Activated CD4-positive, alpha-beta T cell treated with anti-CD3 and anti-CD28 coated beads, Interleukin-10, Interleukin-2, amounts not matched to agents 100 ng/mL and 50 ng/mL, durations not matched to agents 16 hours and 8 hours (primary cell): Measurements from ENCODE around the gene S100Z.
A peak's percentile ranks its signal among the peaks of the same experiment; 100 is the strongest.
"Not testable (repeated sequence)": the region's sequence is repeated elsewhere in the genome, so short reads cannot be mapped to it uniquely, and the experiment has no call there.

ENCODE experiments used
- DNase-seq: peaks from one replicate; pipeline ENCODE4 v3.0.0-alpha.2; 2020

Gene S100Z

GRCh38 chr5:76849419-76850291 is at the start of gene S100Z:
Gene S100Z, plus strand, starts transcription at chr5:76850014. Its CDS starts 25,346 bp downstream, at chr5:76875360.
- peak; percentile 73 for DNase-seq

GRCh38 chr5:76800579-76800978 is 49.2 kb upstream of the S100Z start:
- no peak for DNase-seq

DNA sequence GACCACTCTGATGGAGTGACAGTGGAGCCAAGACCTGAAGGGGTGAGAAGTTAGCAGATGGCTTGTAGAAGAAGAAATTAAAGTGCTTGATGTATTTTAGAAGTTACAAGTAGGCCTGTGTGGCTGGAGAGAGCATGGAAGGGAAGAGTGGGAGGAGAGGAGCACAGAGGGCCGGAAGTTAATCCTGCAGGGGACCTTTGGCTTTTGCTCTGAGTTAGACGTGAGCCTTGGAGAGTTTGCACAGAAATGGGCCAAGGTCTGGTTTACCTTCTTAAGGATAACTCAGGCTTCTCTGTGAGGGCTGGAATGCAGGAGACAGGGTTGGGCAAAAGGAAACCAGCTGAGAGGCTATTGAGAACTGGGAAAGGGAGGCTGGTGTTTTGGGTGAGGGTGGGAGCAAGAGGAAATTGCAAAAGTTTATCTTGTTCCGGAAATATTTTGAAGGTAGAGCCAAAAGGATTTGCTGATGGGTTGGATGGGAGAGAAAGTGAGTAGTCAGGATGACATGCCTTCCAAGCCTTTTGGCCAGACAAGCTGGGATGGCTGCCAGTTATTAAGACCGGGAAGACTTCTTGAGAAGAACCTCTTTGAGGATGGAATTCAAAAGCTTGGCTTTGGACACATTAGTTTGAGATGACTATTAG is 48.5 kb upstream of the S100Z start:
- no peak for DNase-seq

DNA sequence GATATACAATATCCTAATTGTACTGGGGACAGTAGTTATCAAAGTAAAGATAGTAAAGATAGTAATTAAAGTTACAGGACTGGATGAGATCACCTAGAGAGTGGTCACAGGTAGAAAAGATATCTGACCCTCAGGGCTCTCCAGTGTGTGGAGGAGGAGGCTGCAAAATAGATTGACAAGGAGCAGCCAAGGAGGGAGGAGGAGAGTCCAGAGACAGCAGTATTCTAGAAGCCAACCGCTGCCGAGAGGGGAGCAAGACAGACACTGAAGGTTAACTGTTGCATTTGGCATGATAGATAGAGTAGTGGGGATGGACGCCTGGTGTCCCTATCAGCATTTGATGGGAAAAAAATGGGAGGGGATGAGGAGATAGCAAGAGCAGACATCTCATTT is 48.0 kb upstream of the S100Z start:
- DNase-seq, result no peak

DNA sequence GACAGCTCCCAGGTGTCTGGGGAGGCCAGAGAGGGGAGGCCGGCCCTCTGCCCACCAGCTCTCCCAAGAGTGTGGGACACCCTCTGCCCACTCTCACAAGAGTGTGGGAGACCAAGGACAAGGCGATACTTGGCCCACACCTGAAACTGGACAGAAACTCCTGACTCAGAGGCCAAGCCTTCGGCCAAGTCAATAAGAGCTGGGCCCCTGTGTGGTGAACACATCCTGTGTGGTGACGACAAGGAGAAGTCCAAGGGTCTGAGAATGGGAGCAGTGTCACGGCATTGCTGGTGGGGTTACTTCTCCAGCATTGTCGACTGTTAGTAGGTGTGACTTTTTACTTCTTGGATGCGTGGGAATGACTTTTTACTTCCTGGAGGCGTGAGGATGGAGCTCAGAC is 45.5 kb upstream of the S100Z start:
- no peak for DNase-seq

- DNase-seq, result peak; percentile 59
These were observed 43.9 kb upstream of the S100Z start for GRCh38 chr5:76805821-76806505.

- no peak for DNase-seq
These were observed 42.5 kb upstream of the S100Z start for GRCh38 chr5:76807296-76807695.

DNA sequence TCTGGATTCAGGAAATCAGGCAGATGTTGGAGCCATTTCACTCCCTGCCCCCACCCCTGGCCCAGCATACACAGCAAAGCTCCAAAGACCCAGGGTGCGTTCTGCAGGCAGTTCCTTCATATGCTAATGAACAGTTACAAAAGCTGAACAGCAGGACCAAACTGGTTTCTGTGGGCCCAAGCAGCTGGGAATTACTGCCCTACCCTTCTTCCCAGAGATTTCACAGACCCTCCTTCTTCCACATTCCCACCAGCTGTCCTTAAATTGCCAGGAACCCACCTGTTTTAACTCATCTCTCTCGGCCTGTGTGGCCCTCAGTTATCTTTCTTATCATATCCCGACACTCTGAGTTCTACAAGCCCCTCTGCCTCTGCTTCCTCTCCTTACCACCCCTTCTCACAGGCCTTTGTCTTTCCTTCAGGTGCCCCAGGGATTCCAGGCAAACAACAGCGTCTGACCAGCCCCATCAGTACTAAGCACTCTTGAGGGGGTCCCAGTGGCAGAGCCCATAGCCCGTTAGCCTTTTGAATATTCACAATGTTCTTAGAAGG is 41.6 kb upstream of the S100Z start:
- no peak for DNase-seq

GRCh38 chr5:76809141-76809540 is 40.7 kb upstream of the S100Z start:
- DNase-seq, result no peak

GRCh38 chr5:76810236-76810635 is 39.6 kb upstream of the S100Z start:
- no peak for DNase-seq

GRCh38 chr5:76811214-76811613 is 38.6 kb upstream of the S100Z start:
- no peak for DNase-seq

DNA sequence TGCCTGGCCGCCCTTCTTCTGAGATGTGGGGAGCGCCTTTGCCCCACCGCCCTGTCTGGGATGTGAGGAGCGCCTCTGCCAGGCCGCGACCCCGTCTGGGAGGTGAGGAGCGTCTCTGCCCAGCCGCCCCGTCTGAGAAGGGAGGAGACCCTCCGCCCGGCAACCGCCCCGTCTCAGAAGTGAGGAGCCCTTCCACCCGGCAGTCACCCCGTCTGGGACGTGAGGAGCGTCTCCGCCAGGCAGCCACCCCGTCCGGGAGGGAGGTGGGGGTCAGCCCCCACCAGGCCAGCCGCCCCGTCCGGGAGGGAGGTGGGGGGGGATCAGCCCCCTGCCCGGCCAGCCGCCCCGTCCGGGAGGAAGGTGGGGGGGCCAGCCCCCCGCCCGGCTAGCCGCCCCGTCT is 37.6 kb upstream of the S100Z start:
- not testable (repeated sequence) for DNase-seq

GRCh38 chr5:76813982-76814562 is 35.7 kb upstream of the S100Z start:
- no peak for DNase-seq

DNA sequence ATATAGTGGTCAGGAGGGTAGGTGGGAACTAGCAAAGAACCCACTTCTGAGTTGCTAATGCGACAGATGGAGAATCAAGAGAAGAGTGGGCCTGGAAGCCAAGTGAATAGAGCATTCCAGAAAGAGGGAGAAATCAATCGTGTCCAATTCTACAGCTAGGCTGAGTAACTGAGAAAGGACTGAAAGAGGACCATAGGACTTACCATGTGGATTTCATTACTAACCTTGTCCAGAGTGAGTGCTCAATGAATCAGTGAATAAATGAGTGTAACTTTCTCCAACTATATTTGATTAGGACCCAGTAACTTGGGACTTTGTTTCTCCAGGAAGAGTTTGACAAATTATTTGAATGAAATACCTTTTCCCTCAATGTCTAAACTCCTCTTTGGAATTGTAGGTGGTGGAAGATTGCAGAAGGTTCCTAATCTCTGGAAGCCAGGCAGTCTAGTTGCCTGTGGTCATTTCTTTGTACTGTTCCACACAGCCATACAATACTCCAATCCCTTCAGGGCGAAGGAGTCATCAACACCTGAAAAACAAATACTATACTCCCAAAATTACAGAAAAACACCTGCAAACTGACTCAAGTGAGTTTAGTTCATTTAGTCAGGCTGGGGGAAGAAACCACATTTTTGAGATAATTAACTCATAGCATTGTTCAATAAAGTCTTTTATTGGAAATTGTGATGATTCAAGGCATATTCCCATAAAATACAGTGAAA is 33.5 kb upstream of the S100Z start:
- no peak for DNase-seq

GRCh38 chr5:76818844-76819831 is 30.7 kb upstream of the S100Z start, which contains the start of gene F2RL1:
Gene F2RL1, plus strand, starts transcription at chr5:76819030. Its CDS starts 153 bp downstream, at chr5:76819183.
- peak; percentile 27 for DNase-seq

DNA sequence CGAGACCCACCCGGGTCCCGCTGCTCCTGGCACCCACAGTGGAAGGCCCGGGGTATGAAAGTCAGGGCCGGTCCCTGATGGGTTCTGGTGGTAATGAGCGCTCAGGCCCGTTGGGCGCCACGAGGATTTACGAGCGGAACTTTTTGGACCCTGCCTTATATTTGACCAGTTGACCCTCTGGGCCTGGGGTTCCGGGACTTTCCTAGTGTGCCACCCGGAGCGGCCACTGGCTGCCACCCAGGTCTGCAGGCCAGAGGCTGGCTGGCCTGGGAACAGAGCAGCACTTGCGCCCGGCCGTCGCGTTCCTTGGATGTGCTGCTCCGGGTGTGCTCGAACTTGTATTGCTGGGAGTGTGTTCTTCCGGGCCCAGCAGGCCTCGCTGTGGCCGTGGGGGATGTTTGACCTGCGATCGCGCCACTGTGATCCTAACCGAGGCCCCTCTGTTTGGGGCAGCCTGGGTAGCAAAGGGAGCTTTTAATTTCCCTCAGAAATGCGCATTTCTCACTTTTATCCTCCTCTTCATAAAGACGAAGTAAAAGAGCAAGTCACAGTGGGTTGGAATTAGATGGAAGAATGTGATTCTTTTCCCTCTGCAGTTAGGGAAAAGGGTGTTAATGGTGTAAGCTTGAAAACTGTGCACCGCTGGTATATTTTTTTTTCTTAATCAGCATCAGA is 29.8 kb upstream of the S100Z start:
- no peak for DNase-seq

GRCh38 chr5:76820526-76820890 is 29.3 kb upstream of the S100Z start:
- no peak for DNase-seq

GRCh38 chr5:76821136-76821535 is 28.7 kb upstream of the S100Z start:
- no peak for DNase-seq

DNA sequence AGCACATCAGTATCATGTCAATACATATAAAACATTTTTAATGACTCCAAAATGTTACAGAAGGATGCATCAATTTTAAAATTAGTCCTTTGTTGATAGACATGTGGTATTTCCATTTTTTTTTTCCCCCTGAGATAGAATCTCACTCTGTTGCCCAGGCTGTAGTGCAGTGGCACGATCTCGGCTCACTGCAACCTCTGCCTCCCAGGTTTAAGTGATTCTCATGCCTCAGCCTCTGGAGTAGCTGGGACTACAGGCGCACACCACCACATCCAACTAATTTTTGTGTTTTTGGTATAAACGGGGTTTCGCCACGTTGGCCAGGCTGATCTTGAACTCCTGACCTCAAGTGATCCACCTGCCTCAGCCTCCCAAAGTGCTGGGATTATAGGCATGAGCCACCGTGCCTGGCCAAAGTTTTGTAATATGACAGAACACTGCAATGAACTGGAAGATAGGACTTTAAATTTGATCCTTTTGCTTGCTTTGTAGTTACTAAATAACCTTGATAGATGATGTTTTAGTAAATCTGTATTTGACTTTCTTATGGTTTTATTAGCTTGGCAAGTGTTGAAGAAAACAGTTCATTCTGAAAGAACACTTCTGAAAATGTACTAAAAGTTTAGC is 27.6 kb upstream of the S100Z start:
- not testable (repeated sequence) for DNase-seq

GRCh38 chr5:76826416-76826815 is 23.4 kb upstream of the S100Z start:
- DNase-seq, result not testable (repeated sequence)
